NCI-H2227 treated with DMSO at 0.1 percent for 48 hours (cell line): Measurements from ENCODE around the gene TRIP10.
A peak's percentile ranks its signal among the peaks of the same experiment; 100 is the strongest.

Source experiments
- DNase-seq: peaks from one replicate; lab custom pipeline; 2025; lab: John Stamatoyannopoulos, UW

Gene TRIP10

DNA sequence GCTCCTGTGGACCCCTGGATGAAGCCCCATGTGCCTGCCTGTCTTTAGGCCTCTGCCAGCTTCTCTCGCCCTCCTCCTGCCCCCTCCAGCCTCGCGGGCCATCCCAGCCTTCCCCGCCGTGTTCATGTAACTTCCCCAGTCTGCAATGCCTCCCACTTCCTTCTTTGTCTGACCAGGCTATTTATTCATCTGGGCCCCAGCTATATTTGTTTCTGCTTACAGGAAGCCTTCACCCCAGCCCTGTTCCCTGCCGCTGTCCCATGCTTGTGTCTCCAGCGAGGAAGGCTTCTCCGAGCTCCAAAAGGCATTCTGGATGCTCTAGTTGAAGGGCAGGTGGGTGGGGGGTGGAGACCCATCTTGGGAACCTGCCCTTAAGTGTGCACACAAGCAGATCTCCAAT lies 11.1 kb upstream of the TRIP10 start:
- DNase-seq, result no peak

DNA sequence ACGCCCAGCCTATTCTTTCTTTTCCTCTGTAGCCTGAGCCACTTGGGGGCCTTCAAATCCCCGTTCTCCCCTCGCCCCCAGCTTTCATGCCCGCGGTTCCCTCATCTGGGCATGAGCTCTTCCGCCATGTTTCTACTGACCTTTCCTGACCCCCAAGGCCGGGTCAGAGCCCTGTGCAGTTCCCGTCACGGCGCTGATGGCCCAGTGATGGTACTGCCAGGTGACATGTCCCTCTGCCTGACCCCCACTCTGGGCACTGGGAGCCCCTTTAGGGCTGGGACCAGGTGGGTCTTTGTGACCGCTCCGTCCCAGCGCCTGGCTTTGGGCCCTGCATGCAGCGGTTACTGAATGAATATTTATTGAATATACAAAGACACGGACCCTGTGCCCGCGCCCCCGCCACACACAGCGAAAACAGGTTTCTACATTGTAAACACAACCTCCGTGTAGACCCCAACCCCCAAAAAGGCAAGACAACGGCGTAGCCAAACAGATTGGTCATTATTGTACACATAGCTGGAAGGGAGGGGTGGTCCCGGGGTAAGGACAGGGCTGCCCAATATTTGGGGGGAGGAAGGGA lies 9.8 kb upstream of the TRIP10 start:
- DNase-seq, result no peak

DNA sequence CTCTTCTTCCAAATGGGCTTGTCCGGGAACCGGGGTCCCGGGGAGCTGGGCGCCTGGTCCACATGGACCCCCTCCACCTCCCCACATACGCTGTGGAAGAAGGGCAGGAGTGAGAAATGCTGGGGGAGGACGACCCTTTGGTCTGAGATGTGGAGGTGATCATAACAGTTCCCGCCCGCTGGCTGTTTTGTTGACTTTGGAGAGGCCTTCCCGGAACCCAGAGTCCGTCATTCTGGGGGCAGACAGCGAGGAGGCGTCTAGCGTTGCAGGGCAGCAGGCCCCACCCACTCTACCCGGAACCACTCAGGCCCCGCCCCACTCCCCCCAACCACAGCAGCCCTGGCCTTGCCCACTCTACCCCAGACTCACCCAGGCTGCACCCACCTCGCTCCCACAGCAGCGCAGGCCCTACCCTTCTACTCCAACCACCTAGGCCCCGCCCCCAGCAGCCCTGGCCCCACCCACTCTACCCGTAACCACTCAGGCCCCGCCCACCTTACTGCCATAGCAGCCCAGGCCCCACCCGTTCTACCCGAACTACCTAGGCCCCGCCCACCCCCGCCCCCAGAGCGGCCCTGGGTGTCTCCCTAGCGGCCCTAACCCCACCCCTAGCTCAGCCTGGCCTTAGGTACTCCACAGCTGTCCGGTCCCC lies 9.2 kb upstream of the TRIP10 start:
- DNase-seq, result no peak

- DNase-seq, result no peak
These were observed 8.4 kb upstream of the TRIP10 start for GRCh38 chr19:6730941-6731670.

DNA sequence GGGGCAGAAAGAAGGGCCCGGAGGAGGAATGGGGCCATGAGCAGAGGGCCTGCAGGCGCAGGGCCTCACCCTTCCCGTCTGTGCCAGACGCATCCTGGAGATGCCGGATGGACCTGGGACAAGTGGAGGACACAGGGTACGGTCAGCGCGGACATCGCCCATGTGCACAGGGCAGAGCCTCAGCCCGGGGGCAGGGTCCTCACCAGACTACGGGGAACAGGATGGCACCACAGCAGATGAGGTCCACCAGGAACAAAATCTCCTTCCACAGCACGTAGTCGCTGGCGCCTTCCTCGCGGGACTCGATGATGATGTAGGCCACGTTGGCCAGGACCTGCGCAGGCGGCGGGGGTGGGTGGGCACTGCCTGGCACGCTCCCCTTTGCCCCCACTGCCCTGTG lies 7.7 kb upstream of the TRIP10 start:
- no peak for DNase-seq

- no peak for DNase-seq
These were observed 6.6 kb upstream of the TRIP10 start for GRCh38 chr19:6732803-6733337.

GRCh38 chr19:6733338-6734095 lies 6.0 kb upstream of the TRIP10 start:
- no peak for DNase-seq

GRCh38 chr19:6734096-6734696 lies 5.3 kb upstream of the TRIP10 start:
- DNase-seq, result no peak

- no peak for DNase-seq
These were observed 4.1 kb upstream of the TRIP10 start for GRCh38 chr19:6735181-6735911.

DNA sequence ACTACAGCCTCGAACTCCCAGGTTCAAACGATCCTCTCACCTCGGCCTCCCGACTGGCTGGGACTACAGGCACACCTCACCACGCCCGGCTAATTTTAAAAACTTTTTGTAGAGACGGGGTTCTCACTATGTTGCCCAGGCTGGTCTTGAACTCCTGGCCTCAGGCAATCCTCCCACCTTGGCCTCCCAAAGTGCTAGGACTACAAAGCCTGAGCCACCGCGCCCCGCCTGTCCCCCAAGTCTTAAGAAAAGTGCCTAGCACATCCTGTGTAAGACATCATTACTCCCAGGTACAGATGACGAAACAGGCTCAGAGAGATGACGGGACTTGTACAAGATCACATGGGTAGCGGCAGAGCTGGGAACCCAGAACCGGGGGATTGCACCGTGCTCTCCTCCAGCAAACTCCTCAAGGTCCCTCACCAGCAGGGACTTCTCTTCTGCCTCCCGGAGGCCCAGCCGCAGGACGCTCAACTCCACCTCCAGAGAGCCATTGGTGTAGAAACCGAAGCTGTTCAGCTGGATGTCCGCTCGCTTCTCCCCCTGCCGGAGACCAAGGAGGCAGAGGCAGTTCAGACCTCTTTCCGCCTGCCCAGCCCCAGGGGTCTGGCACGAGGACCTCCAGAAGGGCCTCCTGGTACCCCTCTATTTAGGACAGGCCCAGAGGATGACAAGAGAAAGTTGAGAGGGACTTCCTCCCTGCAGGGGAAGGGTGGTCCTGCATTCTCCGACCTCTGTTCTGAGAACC lies 3.1 kb upstream of the TRIP10 start:
- peak; percentile 45 for DNase-seq

DNA sequence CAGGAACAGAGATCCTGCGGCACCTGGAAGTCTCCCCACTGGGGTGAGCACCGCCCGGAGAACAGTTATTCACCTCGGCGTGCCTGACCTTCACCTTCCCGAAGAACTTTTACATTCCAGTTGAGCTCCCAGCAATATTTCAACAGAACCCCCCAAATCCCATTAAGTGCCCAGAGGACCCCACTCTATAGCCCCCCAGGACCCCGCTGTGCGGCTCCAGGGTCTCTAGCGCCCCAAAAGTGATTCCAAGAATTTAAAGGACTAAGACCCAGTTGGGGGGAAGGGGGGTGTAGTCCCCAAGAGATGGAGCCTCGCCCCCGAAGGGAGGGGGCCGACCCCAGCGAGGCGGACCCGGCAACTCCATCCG lies 2.6 kb upstream of the TRIP10 start:
- DNase-seq, result no peak

GRCh38 chr19:6737284-6737872 lies 2.1 kb upstream of the TRIP10 start, which contains the start of gene GPR108:
Gene GPR108, minus strand, starts transcription at chr19:6737580. Its CDS starts 4 bp downstream, at chr19:6737576.
- DNase-seq, result peak; percentile 96

- DNase-seq, result peak; percentile 11
These were observed 1.4 kb upstream of the TRIP10 start for GRCh38 chr19:6737873-6738786.

DNA sequence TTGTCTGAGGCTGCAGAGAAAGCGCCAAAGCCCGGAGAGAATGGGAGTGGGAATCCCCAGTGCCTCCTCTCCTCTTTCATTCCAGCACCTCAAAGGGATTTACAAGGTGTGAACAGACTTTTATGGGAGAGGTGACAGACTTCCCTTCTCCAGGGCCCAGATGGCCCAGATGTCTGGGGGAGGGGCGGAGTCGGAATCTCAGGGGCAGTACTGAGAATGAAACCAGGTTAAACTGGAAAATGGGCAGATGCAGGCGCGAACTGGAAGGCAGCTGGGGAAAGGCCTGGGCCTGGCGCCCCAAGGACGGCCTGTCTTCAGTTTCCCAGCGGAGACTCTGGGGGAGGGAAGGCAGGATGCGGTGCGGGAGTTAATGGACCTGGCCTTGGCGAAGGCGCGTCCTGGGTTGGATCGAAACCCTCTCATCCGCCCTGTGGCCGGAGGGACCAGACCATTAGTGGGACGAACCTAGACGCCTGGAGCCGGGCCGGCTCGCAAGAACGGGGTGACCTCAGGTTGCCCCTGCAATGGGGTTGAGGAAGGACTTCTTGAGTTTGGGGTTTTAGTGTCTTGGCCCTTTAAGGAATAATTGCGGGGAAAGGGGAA lies 592 bp upstream of the TRIP10 start:
- DNase-seq, result no peak

- no peak for DNase-seq
These were observed 556 bp downstream of the TRIP10 start for GRCh38 chr19:6739883-6740588.

GRCh38 chr19:6740589-6741343 lies 1.3 kb downstream of the TRIP10 start:
- no peak for DNase-seq

GRCh38 chr19:6743066-6743465 lies 3.6 kb downstream of the TRIP10 start:
- no peak for DNase-seq
